IPS-20b (cell line): ENCODE results near the gene AKAP7.
A peak's percentile ranks its signal among the peaks of the same experiment; 100 is the strongest.

Experiments used
- H3K27ac ChIP-seq: one replicate; pipeline ENCODE4 v1.5.1; 2013; ENCODE audit warnings: low read length
- H3K27me3 ChIP-seq: 2 replicates; pipeline ENCODE4 v1.6.1; 2013; ENCODE audit warnings: mild to moderate bottlenecking, low read length, inconsistent platforms; ENCODE audit not compliant: insufficient read depth
- H3K36me3 ChIP-seq: 2 replicates; pipeline ENCODE4 v1.6.1; 2013; ENCODE audit warnings: low read depth, mild to moderate bottlenecking, inconsistent platforms, low read length, moderate library complexity; ENCODE audit not compliant: insufficient read depth
- H3K4me1 ChIP-seq: 2 replicates; pipeline ENCODE4 v1.6.1; 2013; ENCODE audit warnings: mild to moderate bottlenecking, control low read depth, inconsistent platforms, low read length, moderate library complexity; ENCODE audit not compliant: insufficient read depth
- H3K4me3 ChIP-seq: 2 replicates; pipeline ENCODE4 v1.5.1; 2013; ENCODE audit warnings: mild to moderate bottlenecking, low read length, inconsistent platforms
- H3K9ac ChIP-seq: 2 replicates; pipeline ENCODE4 v1.6.1; 2013; ENCODE audit warnings: low read depth, mild to moderate bottlenecking, inconsistent platforms, low read length, moderate library complexity
- H3K9me3 ChIP-seq: 2 replicates; pipeline ENCODE4 v1.6.1; 2013; ENCODE audit warnings: mild to moderate bottlenecking, low read depth, low read length, inconsistent platforms; ENCODE audit not compliant: insufficient read depth

Gene AKAP7

DNA sequence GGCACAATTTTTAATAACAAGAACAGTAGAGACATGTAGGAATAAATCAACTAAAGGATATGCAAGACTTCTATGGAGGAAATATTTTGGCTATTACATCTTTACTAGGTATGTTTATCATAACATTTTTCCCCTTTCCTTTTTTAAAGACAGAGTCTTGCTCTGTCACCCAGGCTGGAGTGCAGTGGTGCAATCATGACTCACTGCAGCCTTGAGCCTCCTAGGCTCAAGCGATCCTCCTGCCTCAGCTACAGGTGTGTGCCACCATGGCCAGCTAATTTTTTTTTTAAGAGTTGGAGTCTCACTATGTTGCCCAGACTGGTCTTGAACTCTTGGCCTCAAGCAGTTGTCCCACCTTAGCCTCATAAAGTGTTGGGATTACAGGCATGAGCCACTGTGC is 37.0 kb downstream of the AKAP7 start:
- Histone ChIP-seq H3K27me3 (no peaks in the 10 kb centered on the region), H3K9me3 (no peaks in the 10 kb centered on the region), H3K4me3 (no peak overlapping the region), H3K36me3 (no peaks in the 10 kb centered on the region), H3K9ac (no peak overlapping the region), H3K4me1 (peaks cover 5% of the 10 kb centered on the region), H3K27ac (no peak overlapping the region)

DNA sequence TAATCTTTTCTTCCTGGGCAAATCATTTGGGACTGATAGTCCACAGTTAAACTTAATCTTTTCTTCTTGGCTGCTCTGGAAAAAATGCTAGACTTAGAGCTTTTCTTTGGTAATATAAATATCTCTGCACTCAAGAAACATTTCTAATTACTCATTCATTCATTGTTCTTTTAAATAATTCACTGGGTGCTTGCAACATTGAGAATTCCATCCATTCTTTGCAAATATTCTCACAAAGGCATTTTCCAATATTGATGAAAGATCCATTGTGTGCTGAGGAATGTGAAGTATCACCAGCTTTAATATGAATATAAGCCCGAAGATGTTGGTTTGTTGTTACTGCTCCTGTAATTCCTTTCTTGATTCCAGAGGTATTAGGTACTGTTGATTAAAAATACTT is 38.4 kb downstream of the AKAP7 start:
- H3K9ac ChIP-seq: no peak overlapping the region
- H3K4me3 ChIP-seq: no peak overlapping the region
- H3K27ac ChIP-seq: no peak overlapping the region
- no peaks in the 10 kb centered on the region for H3K9me3 ChIP-seq
- no peaks in the 10 kb centered on the region for H3K36me3 ChIP-seq
- H3K4me1 ChIP-seq: peaks cover 5% of the 10 kb centered on the region
- H3K27me3 ChIP-seq: no peaks in the 10 kb centered on the region

DNA sequence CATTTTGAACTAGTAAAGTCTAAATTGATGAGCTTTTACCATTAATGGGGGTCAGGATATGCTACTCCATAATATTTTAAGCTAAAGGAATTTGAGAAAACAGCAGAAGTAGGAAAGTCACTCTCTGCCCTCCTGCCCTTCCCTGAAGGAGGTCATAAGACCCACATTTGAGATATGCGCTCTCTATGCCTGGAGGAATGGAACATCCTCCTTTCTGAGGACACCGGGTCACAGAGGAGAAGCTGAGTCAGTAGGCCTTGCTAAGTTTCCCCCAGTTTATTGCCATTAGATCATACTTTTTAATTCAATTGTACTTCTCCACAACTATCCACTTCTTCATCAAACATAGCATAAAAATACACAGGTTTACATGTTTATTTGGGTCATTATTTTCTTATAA is 40.3 kb downstream of the AKAP7 start:
- no peak overlapping the region for H3K9ac ChIP-seq
- H3K27ac ChIP-seq: no peak overlapping the region
- H3K4me1 ChIP-seq: peaks cover 5% of the 10 kb centered on the region
- no peaks in the 10 kb centered on the region for H3K36me3 ChIP-seq
- H3K4me3 ChIP-seq: no peak overlapping the region
- H3K27me3 ChIP-seq: no peaks in the 10 kb centered on the region
- no peaks in the 10 kb centered on the region for H3K9me3 ChIP-seq

DNA sequence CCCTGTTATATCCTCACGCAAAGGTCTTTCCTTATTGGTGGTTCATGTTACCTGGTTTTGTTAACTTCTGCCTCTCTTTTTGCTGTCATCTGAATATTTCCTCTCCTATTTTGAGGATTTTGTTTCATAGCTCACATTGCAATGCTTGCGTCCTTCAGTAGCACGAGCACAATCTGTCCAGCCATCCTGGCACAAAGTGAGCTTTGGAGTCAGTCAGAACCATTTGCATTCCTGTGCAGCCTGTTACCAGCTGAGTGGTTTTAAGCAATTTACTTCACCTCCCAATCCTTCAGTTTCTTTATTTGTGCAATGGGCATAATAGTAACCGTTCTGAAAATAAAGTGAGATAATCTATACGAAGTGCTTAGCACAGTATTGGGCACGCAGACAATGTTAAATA is 42.7 kb downstream of the AKAP7 start:
- Histone ChIP-seq H3K9ac (no peak overlapping the region), H3K27ac (no peak overlapping the region), H3K36me3 (no peaks in the 10 kb centered on the region), H3K9me3 (no peaks in the 10 kb centered on the region), H3K4me1 (peaks cover 5% of the 10 kb centered on the region), H3K4me3 (no peak overlapping the region), H3K27me3 (no peaks in the 10 kb centered on the region)

DNA sequence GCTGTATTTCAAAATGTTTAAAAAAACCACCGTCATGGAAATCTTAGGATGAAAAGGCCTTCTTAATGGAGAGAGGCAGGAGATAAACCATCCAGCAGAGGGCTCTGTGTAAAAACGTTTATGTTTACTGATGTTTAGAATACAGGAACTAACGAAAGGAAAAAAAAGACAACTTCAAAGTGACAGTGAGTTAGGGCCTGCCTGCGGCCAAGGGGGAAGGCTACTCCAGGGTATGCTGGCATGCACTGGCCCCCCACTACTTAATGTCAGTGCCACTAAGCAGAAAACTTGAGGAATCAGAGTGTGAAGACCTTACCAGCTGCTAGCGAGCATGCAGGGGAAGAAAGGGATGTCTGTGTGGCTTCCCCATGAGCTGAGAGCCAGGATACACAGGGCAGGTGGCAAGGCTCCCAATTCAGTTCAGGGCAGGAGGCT is 47.7 kb downstream of the AKAP7 start:
- Histone ChIP-seq H3K27me3 (no peaks in the 10 kb centered on the region), H3K9me3 (no peaks in the 10 kb centered on the region), H3K4me1 (peaks cover 5% of the 10 kb centered on the region; the same call in 1 of the 2 replicates), H3K36me3 (0 out of 2 replicates have a peak, but pooled peaks cover 3% of the 10 kb centered on the region), H3K27ac (no peak overlapping the region), H3K9ac (no peak overlapping the region), H3K4me3 (no peak overlapping the region)

DNA sequence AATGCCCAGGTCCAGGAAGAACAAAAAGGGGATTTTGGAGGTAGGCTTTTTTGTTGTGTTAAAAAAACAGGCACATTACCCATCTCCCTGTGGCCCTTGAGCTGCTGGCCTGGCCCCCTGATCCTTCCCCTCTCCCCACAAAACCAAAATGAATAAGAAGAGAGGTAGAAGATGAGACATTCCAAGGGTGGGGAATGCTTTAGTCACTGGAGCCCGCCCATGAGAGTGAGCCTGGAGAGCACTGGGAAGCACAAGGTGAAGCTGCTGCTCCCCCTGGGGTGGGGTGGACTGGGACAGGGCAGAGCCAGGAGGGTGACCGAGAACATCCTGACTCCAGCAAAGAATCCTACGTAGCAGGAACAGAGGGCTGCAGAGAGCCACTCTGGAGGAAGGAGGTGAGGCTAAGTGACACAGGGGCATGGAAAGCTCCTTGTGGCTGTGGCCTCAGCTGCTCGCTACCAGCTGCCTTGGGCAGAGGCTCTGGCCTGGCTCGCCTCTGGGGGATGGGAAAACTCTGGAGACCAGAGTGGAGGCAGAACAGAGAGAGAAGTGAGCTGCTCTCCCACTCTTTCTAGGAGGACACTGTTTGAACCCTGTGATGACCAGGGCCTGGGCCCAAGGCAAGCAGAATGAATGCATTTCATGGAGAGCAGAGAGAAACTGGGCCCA is 48.3 kb downstream of the AKAP7 start:
- H3K4me1 ChIP-seq: peaks cover 5% of the 10 kb centered on the region; the same call in 1 of the 2 replicates
- H3K36me3 ChIP-seq: 0 out of 2 replicates have a peak, but pooled peaks cover 3% of the 10 kb centered on the region
- no peaks in the 10 kb centered on the region for H3K27me3 ChIP-seq
- no peaks in the 10 kb centered on the region for H3K9me3 ChIP-seq
- no peak overlapping the region for H3K9ac ChIP-seq
- no peak overlapping the region for H3K4me3 ChIP-seq
- peak overlapping the region; percentile 8 for H3K27ac ChIP-seq

DNA sequence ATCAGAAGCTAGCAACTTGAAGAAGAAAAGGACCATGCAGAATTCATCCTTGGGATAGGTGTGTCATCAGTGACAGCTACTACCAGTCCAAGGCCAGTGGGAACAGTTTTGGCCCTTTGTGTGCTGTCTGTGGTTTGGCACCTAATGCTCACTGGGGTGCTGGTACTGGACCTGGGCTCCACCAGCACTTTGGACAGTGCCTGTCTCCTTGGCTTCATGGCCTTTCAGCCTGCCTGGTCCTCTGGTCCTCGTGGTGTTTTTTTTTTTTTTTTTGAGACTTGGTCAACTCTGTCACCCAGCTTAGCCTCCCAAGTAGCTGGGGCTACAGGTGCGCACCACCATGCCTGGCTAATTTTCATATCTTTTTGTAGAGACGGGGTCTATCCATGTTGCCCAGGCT is 56.3 kb downstream of the AKAP7 start:
- H3K4me1 ChIP-seq: no peaks in the 10 kb centered on the region
- H3K27ac ChIP-seq: no peak overlapping the region
- H3K9me3 ChIP-seq: peaks cover 11% of the 10 kb centered on the region; the same call in 1 of the 2 replicates
- no peaks in the 10 kb centered on the region for H3K36me3 ChIP-seq
- no peaks in the 10 kb centered on the region for H3K27me3 ChIP-seq
- H3K4me3 ChIP-seq: no peak overlapping the region
- H3K9ac ChIP-seq: no peak overlapping the region

DNA sequence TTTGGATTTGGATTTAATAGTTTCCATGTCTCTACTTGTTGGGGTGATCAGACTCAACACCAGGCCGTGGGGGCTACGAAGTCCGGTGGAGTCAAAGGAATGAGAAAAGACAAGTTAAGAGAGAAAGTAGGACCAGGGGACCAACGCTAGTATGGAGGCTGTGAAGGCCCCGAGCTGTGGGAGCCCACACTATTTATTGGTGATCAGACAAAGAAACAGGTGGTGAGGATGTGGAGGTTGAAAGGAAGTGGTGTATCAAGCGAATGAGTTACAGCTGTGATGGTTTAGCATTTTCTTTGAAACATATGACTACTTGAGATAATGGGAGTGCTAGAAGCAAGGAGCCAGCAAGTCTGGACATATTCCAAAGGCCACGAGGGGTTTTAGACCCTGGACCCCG is 62.4 kb downstream of the AKAP7 start:
- Histone ChIP-seq H3K9me3 (peaks cover 5% of the 10 kb centered on the region; the same call in 1 of the 2 replicates), H3K27ac (no peak overlapping the region), H3K4me3 (no peak overlapping the region), H3K27me3 (no peaks in the 10 kb centered on the region), H3K4me1 (peaks cover 8% of the 10 kb centered on the region; the same call in 1 of the 2 replicates), H3K9ac (no peak overlapping the region), H3K36me3 (no peaks in the 10 kb centered on the region)

DNA sequence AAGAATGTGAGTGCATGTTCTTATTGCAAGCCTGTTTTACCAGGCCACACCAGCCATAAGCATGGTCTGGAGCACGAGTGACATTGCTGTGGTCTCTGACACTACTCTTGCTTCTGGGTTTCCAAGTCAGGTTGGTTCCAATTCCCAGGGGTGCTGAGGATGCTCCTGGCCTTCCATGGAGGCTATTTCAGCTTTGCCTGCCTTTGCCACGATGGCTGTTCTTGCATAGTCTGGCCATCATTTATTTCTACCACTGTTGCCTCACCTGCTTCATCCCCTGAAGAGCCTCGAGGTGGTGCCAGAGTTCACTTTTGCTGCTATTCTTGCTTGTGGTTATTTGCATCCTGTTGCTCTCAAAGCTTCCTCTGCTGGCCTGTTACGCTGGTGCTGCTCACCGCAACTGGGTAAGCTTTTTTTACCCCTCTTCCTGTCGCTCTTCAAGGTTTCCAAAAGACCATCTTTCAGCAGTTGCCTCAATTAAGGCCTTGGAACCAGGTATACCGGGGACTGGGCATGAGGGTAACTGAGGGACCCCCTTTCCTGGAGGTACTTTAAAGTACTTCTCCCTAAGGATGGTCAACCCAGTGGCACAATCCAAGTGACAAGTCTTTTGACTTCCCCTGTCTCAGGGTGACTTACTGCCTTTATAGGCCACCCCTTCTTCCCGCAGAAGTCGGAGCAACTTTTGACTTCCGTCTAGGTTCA is 64.5 kb downstream of the AKAP7 start:
- H3K4me3 ChIP-seq: no peak overlapping the region
- no peaks in the 10 kb centered on the region for H3K27me3 ChIP-seq
- H3K4me1 ChIP-seq: peaks cover 8% of the 10 kb centered on the region; the same call in 1 of the 2 replicates
- H3K36me3 ChIP-seq: no peaks in the 10 kb centered on the region
- H3K27ac ChIP-seq: no peak overlapping the region
- H3K9ac ChIP-seq: no peak overlapping the region; the same call in 1 of the 2 replicates
- H3K9me3 ChIP-seq: no peaks in the 10 kb centered on the region

DNA sequence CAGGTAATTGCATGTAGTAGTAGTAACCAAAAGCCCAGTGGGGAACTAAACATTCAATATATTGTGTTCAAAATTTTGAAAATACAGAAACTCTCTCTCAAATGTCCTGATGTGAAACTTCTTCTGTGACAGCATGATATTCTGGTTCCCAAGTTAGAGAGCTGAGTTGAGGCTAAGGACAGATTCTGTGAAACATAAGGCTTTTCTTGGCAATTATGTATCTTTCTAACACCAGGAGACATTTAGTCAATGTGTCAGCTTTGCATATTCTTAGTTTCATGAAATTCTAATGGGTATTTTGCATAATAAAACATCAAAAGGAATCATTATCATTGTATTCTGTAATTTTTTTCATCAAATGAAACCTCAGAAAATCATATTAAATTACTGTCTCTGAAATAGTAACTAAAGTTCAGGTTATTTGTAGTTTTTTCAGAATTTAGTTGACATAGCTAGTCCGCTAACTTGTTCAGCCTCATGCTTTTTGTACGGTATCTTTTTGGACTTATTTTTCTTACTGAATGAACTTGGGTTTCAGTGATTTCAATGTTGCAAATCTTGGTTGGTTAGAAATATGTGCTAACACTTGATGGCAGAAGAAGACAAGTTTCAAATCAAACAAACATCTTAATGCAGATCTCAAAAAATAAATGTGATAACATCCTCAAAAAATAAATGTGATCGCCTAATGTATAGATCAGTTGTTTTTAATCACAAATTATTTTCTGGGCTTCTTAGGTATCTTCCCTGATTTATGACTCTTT is 70.4 kb downstream of the AKAP7 start:
- Histone ChIP-seq H3K36me3 (no peaks in the 10 kb centered on the region), H3K27ac (no peak overlapping the region), H3K4me1 (peaks cover 12% of the 10 kb centered on the region; the same call in 1 of the 2 replicates), H3K27me3 (no peaks in the 10 kb centered on the region), H3K9me3 (no peaks in the 10 kb centered on the region), H3K9ac (no peak overlapping the region), H3K4me3 (no peak overlapping the region)

DNA sequence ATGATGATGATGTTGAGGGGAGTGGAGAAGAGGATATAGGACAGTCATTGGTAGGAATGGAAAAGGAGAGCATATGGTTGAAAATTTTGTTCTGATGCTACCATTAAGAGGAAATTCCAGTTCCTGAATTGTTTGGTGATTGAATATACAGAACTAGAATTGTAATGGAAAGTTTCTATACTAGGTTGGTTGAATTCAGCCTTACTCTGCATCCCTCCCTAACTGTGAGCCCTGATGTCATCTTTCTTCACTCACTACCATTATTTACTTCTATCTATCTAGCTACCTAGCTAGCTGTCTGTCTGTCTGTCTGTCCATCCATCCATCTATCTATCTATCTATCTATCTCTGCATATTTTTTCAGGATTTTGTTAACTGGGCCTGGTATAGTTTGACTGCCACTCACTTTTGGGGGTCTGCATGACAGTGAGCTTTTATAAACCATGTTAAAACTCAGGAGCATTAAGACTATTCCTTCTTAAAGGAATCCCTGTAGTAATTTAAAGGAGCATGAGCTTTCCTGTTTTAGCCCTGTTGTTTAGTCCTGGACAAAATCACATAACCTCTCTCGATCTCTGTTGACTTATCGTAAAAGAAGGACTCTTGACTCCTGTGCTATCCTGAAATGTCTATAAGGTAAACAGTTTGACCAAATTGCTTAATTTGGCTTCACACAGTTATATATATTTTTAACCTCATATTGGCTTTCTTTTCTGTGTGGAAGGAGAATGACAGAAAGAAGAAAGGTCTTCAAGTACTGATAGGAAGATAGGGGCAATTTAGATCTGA is 71.4 kb downstream of the AKAP7 start:
- Histone ChIP-seq H3K27me3 (no peaks in the 10 kb centered on the region), H3K4me3 (no peak overlapping the region), H3K9me3 (no peaks in the 10 kb centered on the region), H3K9ac (no peak overlapping the region), H3K4me1 (peaks cover 10% of the 10 kb centered on the region; the same call in 1 of the 2 replicates), H3K36me3 (no peaks in the 10 kb centered on the region), H3K27ac (no peak overlapping the region)
